GM23338 (cell line): ENCODE results near the gene ZBTB7A. TPM values are rescaled to one million over a fixed set of nuclear protein-coding genes. Genes with fewer than 3 reads are reported as not detected.

ENCODE experiments used
- ATAC-seq: fragments of 200-7000 bp; cut with Tn5 transposase; 3 replicates; pipeline ENCODE4 v1.9.1; 2020
- DNase-seq: peaks from one replicate; pipeline ENCODE4 v3.0.0-alpha.2; 2015; ENCODE audit warnings: low spot score
- H2AFZ ChIP-seq: fragments of 200-600 bp; sonication (generic); 2 replicates; pipeline ENCODE4 v1.8.0; 2016; ENCODE audit warnings: antibody characterized with exemption, mild to moderate bottlenecking, moderate library complexity
- H3F3A ChIP-seq: fragments of 200-600 bp; sonication (generic); replicated peaks from 2 replicates; pipeline ENCODE4 v1.8.0; 2017; ENCODE audit warnings: antibody characterized with exemption, mixed run types, low read depth
- H3K27ac ChIP-seq: fragments of 200-600 bp; sonication (generic); 2 replicates; pipeline ENCODE4 v1.6.1; 2016; ENCODE audit warnings: low read depth
- H3K27me3 ChIP-seq: fragments of 200-600 bp; sonication (generic); 2 replicates; pipeline ENCODE4 v1.8.0; 2016; ENCODE audit warnings: mild to moderate bottlenecking, mixed run types, moderate library complexity; ENCODE audit not compliant: insufficient read depth
- H3K36me3 ChIP-seq: fragments of 200-600 bp; sonication (generic); 2 replicates; pipeline ENCODE4 v1.8.0; 2016; ENCODE audit warnings: mild to moderate bottlenecking; ENCODE audit not compliant: insufficient read depth
- H3K4me1 ChIP-seq: fragments of 200-600 bp; sonication (generic); 2 replicates; pipeline ENCODE4 v1.8.0; 2016; ENCODE audit warnings: mild to moderate bottlenecking, moderate library complexity; ENCODE audit not compliant: insufficient read depth
- H3K4me2 ChIP-seq: fragments of 200-600 bp; sonication (generic); 2 replicates; pipeline ENCODE4 v1.7.1; 2017; ENCODE audit warnings: mixed run types
- H3K4me3 ChIP-seq: fragments of 200-600 bp; sonication (generic); 2 replicates; pipeline ENCODE4 v1.6.1; 2016; ENCODE audit warnings: mixed run types
- H3K79me2 ChIP-seq: fragments of 200-600 bp; sonication (generic); replicated peaks from 2 replicates; pipeline ENCODE4 v1.8.0; 2017; ENCODE audit warnings: mild to moderate bottlenecking; ENCODE audit not compliant: insufficient read depth
- H3K9me2 ChIP-seq: fragments of 200-600 bp; sonication (generic); 2 replicates; pipeline ENCODE4 v1.8.0; 2017; ENCODE audit not compliant: insufficient read depth
- H4K20me1 ChIP-seq: fragments of 200-600 bp; sonication (generic); replicated peaks from 2 replicates; pipeline ENCODE4 v1.8.0; 2017; ENCODE audit warnings: mild to moderate bottlenecking; ENCODE audit not compliant: insufficient read depth
- H3K27ac Mint-ChIP-seq: 2 replicates; pipeline ENCODE4 v1.8.0; 2020; ENCODE audit warnings: inconsistent platforms, mild to moderate bottlenecking, moderate library complexity, mixed read lengths
- H3K27me3 Mint-ChIP-seq: 3 replicates; pipeline ENCODE4 v1.8.0; 2022; ENCODE audit warnings: low read depth, mild to moderate bottlenecking, moderate library complexity, mixed read lengths, inconsistent platforms; ENCODE audit not compliant: insufficient read depth, poor library complexity
- H3K36me3 Mint-ChIP-seq: 3 replicates; pipeline ENCODE4 v1.8.0; 2021; ENCODE audit warnings: low read depth, mild to moderate bottlenecking, inconsistent platforms, moderate library complexity, mixed read lengths
- H3K4me1 Mint-ChIP-seq: 3 replicates; pipeline ENCODE4 v1.8.0; 2020; ENCODE audit warnings: mild to moderate bottlenecking, inconsistent platforms, mixed read lengths
- H3K4me3 Mint-ChIP-seq: 3 replicates; pipeline ENCODE4 v1.8.0; 2021; ENCODE audit warnings: moderate library complexity, mild to moderate bottlenecking, inconsistent platforms, mixed read lengths
- H3K9me3 Mint-ChIP-seq: 3 replicates; pipeline ENCODE4 v1.8.0; 2020; ENCODE audit warnings: moderate library complexity, mild to moderate bottlenecking, inconsistent platforms, mixed read lengths
- EZH2phosphoT487 ChIP-seq: fragments of 200-600 bp; sonication (generic); IDR thresholded peaks from one replicate; pipeline ENCODE4 v1.8.1; 2018; ENCODE audit warnings: antibody characterized with exemption; ENCODE audit not compliant: unreplicated experiment
- POLR2AphosphoS5 ChIP-seq: IDR thresholded peaks from 2 replicates; pipeline ENCODE4 v1.6.1; 2016; ENCODE audit warnings: antibody characterized with exemption, low read depth
- REST ChIP-seq: IDR thresholded peaks from one replicate; pipeline ENCODE4 v1.6.1; 2018; ENCODE audit warnings: antibody characterized with exemption; ENCODE audit not compliant: unreplicated experiment
- STAT1 ChIP-seq: IDR thresholded peaks from one replicate; pipeline ENCODE4 v1.6.1; 2016; ENCODE audit warnings: antibody characterized with exemption; ENCODE audit not compliant: unreplicated experiment
- polyA plus RNA-seq: library from polyadenylated mRNA; unstranded; fragments of >200 nt; fragmentation: Nextera tagmentation; extraction: Ambion mirVana; gene quantifications from 2 replicates; pipeline ENCODE4 v1.2.1, GENCODE V29; 2016
- total RNA-seq: library from RNA; depleted of rRNA; stranded (reverse); fragments of >200 nt; shearing (Covaris generic); gene quantifications from 2 replicates; pipeline ENCODE4 v1.2.3, GENCODE V29; 2014; rRNA removed

ZBTB7A gene
- total and polyA plus RNA-seq, 2 experiments from 2014 or later, result 9.5 to 35.0 TPM

- H3K9me2 ChIP-seq, result 0 out of 2 replicates have a peak, but pooled peaks cover 3% of the 10 kb centered on the region
- H3K27me3 ChIP-seq, result no peaks in the 10 kb centered on the region
- H3K4me1 Mint-ChIP-seq, result no peaks in the 10 kb centered on the region
- no peak overlapping the region for H3K27ac ChIP-seq
- H3K27ac Mint-ChIP-seq, result no peak overlapping the region
- ATAC-seq (no peak), DNase-seq (no peak)
- no peaks in the 10 kb centered on the region for H3K79me2 ChIP-seq
- H3K4me2 ChIP-seq, result no peak overlapping the region
- H3K9me3 Mint-ChIP-seq, result peaks cover 3% of the 10 kb centered on the region; the same call in 2 of the 3 replicates
- H3K4me3 Mint-ChIP-seq, result no peak overlapping the region
- TF ChIP-seq REST, result no peak
- TF ChIP-seq POLR2AphosphoS5, result no peak
- TF ChIP-seq STAT1, result no peak
- no peak for TF ChIP-seq EZH2phosphoT487
- no peaks in the 10 kb centered on the region for H3K36me3 Mint-ChIP-seq
- no peaks in the 10 kb centered on the region for H4K20me1 ChIP-seq
- no peaks in the 10 kb centered on the region for H3K36me3 ChIP-seq
- H2AFZ ChIP-seq, result no peak overlapping the region
- H3K4me1 ChIP-seq, result no peaks in the 10 kb centered on the region
- H3F3A ChIP-seq, result no peaks in the 10 kb centered on the region
- H3K27me3 Mint-ChIP-seq, result peaks cover 4% of the 10 kb centered on the region
- no peak overlapping the region for H3K4me3 ChIP-seq
Observed at GRCh38 chr19:3995607-3996006, 71.1 kb downstream of the ZBTB7A start.

Other genes with a start within 250 kb of the ZBTB7A start
- gene ZFR2, start 197.9 kb downstream of the ZBTB7A start, total RNA-seq, result 13.5 and 15.8 TPM in 2 replicates
- gene ZFR2, start 197.9 kb downstream of the ZBTB7A start, polyA plus RNA-seq, result 25.4 and 31.3 TPM in 2 replicates
- gene ATCAY, start 186.2 kb downstream of the ZBTB7A start, total RNA-seq, result 36.4 and 45.7 TPM in 2 replicates
- gene ATCAY, start 186.2 kb downstream of the ZBTB7A start, polyA plus RNA-seq, result 16.9 and 22.8 TPM in 2 replicates
- 55.9 and 57.3 TPM in 2 replicates for gene NMRK2, start 133.8 kb downstream of the ZBTB7A start, total RNA-seq
- gene NMRK2, start 133.8 kb downstream of the ZBTB7A start, polyA plus RNA-seq, result 65.3 and 69.3 TPM in 2 replicates
- 95.6 and 105 TPM in 2 replicates for gene DAPK3, start 95.8 kb downstream of the ZBTB7A start, total RNA-seq
- 30.7 and 32.1 TPM in 2 replicates for gene DAPK3, start 95.8 kb downstream of the ZBTB7A start, polyA plus RNA-seq
- gene EEF2, start 81.4 kb downstream of the ZBTB7A start, total RNA-seq, result 2,892 and 2,987 TPM in 2 replicates
- 772 and 1,028 TPM in 2 replicates for gene EEF2, start 81.4 kb downstream of the ZBTB7A start, polyA plus RNA-seq
- 34.1 and 48.4 TPM in 2 replicates for gene PIAS4, start 59.2 kb downstream of the ZBTB7A start, total RNA-seq
- 17.0 and 20.0 TPM in 2 replicates for gene PIAS4, start 59.2 kb downstream of the ZBTB7A start, polyA plus RNA-seq
- gene MAP2K2, start 57.2 kb upstream of the ZBTB7A start, total RNA-seq, result 140 and 151 TPM in 2 replicates
- gene MAP2K2, start 57.2 kb upstream of the ZBTB7A start, polyA plus RNA-seq, result 99.7 and 108 TPM in 2 replicates
- not detected in 2 replicates for gene CREB3L3, start 86.7 kb upstream of the ZBTB7A start, total RNA-seq
- gene CREB3L3, start 86.7 kb upstream of the ZBTB7A start, polyA plus RNA-seq, result 0.26 and 0.42 TPM in 2 replicates
- gene SIRT6, start 115.7 kb upstream of the ZBTB7A start, total RNA-seq, result 15.8 and 26.7 TPM in 2 replicates
- 18.9 and 19.3 TPM in 2 replicates for gene SIRT6, start 115.7 kb upstream of the ZBTB7A start, polyA plus RNA-seq
- gene ANKRD24, start 115.8 kb upstream of the ZBTB7A start, total RNA-seq, result 13.4 and 18.0 TPM in 2 replicates
- 3.7 and 4.5 TPM in 2 replicates for gene ANKRD24, start 115.8 kb upstream of the ZBTB7A start, polyA plus RNA-seq
- gene EBI3, start 162.6 kb upstream of the ZBTB7A start, total RNA-seq, result 0.52 TPM in 1 of 2 replicates, not detected in the other
- 1.4 and 1.6 TPM in 2 replicates for gene EBI3, start 162.6 kb upstream of the ZBTB7A start, polyA plus RNA-seq
- 27.3 and 33.4 TPM in 2 replicates for gene YJU2, start 180.2 kb upstream of the ZBTB7A start, total RNA-seq
- 27.6 and 28.8 TPM in 2 replicates for gene YJU2, start 180.2 kb upstream of the ZBTB7A start, polyA plus RNA-seq
- gene SHD, start 212.4 kb upstream of the ZBTB7A start, total RNA-seq, result 1.8 and 7.5 TPM in 2 replicates
- gene SHD, start 212.4 kb upstream of the ZBTB7A start, polyA plus RNA-seq, result 6.4 and 8.0 TPM in 2 replicates
- gene TMIGD2, start 235.5 kb upstream of the ZBTB7A start, total RNA-seq, result 0.76 and 0.93 TPM in 2 replicates
- 0.24 and 0.79 TPM in 2 replicates for gene TMIGD2, start 235.5 kb upstream of the ZBTB7A start, polyA plus RNA-seq
- gene FSD1, start 237.7 kb upstream of the ZBTB7A start, total RNA-seq, result 54.0 and 82.9 TPM in 2 replicates
- gene FSD1, start 237.7 kb upstream of the ZBTB7A start, polyA plus RNA-seq, result 50.7 and 52.1 TPM in 2 replicates